Uterus (tissue), 2 donors: ENCODE results near the gene PTPRJ.

Experiments used
- POLR2A ChIP-seq, 2 donors: fragments of 450-650 bp; IDR thresholded peaks; one replicate each; pipeline ENCODE4 v1.6.1; 2016; ENCODE audit warnings: antibody characterized with exemption in 2 of 2, mild to moderate bottlenecking in 1 of 2, moderate library complexity in 1 of 2
- TF ChIP-seq, protein P1 (sequence below), 4 experiments: fragments of 200-600 bp in 2 of 4; fragments of 450-650 bp in 2 of 4; sonication (generic) in 2 of 4; IDR thresholded peaks; one replicate each; pipeline ENCODE4 v1.5.1; 2016 to 2019; ENCODE audit warnings: antibody characterized with exemption in 4 of 4, mild to moderate bottlenecking in 2 of 4, moderate library complexity in 1 of 4

- TF ChIP-seq, protein P1, sequence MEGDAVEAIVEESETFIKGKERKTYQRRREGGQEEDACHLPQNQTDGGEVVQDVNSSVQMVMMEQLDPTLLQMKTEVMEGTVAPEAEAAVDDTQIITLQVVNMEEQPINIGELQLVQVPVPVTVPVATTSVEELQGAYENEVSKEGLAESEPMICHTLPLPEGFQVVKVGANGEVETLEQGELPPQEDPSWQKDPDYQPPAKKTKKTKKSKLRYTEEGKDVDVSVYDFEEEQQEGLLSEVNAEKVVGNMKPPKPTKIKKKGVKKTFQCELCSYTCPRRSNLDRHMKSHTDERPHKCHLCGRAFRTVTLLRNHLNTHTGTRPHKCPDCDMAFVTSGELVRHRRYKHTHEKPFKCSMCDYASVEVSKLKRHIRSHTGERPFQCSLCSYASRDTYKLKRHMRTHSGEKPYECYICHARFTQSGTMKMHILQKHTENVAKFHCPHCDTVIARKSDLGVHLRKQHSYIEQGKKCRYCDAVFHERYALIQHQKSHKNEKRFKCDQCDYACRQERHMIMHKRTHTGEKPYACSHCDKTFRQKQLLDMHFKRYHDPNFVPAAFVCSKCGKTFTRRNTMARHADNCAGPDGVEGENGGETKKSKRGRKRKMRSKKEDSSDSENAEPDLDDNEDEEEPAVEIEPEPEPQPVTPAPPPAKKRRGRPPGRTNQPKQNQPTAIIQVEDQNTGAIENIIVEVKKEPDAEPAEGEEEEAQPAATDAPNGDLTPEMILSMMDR (IDR thresholded peaks at IDR 0.05), result no peak
- TF ChIP-seq POLR2A (IDR thresholded peaks at IDR 0.05), result no peak
Observed at GRCh38 chr11:48150213-48150612, 169.9 kb downstream of the PTPRJ start.
